AML-193 (cell line): ENCODE results near the gene CARM1.
"Not testable (repeated sequence)": the region's sequence is repeated elsewhere in the genome, so short reads cannot be mapped to it uniquely, and the experiment has no call there.

ENCODE experiments used
- DNase-seq, 2 experiments: peaks; one replicate each; lab custom pipeline; 2025; lab: John Stamatoyannopoulos, UW

The CARM1 gene

DNA sequence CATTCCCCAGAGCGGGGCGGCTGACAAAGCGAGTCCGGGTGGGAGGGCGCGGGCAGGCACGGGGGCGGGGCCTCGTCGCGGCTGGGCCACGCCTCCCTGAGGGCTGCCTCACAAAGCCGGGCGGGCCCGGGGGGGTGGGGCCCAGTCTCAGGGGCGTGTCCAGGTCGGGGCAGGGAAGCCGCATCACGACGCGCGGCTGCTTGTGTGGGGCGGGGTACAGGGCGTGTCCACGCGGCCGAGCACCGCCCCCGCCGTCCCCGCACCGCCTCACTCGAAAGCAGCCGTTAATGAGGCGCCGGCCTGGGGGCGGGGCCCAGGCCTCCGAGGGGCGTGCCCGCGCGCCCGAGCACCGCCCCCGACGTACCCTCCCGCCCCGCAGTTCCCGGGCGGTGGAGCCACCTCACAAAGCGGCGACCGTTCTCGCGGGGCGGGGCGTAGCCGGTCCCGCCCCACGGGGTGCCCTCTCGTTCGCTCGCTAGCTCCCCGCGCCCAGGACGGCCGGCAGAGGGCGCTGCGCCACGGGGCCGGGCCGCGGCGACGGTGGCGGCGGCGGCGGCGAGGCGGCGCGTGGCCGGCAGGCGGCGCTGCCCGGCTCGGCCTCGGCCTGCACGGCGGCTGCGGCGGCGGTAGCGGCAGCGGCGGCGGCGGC lies at the start of gene CARM1:
Gene CARM1 (plus strand): TSS at position 599 of the 649 bp plus-strand sequence. CDS start 150 bp downstream, outside the sequence.
- peak; percentile 97 to 99 for DNase-seq

DNA sequence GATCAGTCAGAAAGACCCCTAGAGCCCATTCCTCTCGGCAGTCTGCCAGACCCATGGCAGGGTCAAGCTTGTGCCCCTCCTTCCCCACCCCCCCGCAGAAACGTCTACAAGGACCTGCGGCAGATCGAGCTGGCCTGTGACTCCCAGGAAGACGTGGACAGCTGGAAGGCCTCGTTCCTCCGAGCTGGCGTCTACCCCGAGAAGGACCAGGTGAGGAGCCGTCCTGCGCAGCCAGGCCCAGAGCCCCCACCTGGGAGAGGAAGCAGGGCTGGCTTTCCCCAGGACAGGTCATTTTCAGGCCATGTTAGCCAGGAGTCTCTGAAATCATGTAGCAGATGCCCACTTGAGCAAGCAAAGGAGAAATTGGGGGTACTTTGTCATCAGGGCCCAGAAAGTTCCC lies 47.7 kb upstream of the CARM1 start:
- DNase-seq: no peak

DNA sequence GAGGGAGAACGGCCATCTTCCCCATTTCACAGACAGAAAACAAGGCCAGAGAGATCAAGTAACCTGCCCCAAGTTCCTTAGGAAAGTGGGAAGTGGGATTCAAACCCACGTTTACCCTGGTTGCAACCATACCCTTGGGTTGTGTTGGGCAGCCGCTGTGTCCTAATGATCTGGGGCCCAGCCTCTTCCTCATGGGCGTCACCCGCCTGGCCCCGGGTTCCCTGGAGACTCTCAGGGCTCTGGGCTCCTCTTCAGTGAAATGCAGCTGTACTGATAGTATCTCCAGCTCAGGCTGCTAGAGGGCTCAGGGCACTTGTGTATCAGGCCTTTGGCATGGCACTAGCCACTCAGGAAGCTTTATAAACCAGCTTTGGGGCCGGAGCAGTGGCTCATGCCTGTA lies 45.1 kb upstream of the CARM1 start:
- DNase-seq: no peak

DNA sequence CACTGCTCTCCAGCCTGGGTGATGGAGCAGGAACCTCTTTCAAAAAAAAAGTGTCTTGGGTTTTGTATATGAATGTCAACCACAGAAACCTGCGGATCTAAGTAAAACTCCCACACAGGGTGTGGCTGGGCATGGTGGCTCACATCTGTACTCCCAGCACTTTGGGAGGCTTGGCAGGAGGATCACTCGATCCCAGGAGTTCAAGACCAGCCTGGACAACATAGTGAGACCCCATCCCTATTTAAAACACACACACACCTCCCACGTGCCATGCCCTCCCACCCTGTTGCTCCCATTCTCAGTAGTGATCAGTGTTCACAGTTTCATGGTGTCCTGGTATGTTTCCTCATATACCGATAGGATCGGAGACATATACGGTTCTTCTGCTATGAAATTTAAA lies 44.5 kb upstream of the CARM1 start:
- no peak for DNase-seq

DNA sequence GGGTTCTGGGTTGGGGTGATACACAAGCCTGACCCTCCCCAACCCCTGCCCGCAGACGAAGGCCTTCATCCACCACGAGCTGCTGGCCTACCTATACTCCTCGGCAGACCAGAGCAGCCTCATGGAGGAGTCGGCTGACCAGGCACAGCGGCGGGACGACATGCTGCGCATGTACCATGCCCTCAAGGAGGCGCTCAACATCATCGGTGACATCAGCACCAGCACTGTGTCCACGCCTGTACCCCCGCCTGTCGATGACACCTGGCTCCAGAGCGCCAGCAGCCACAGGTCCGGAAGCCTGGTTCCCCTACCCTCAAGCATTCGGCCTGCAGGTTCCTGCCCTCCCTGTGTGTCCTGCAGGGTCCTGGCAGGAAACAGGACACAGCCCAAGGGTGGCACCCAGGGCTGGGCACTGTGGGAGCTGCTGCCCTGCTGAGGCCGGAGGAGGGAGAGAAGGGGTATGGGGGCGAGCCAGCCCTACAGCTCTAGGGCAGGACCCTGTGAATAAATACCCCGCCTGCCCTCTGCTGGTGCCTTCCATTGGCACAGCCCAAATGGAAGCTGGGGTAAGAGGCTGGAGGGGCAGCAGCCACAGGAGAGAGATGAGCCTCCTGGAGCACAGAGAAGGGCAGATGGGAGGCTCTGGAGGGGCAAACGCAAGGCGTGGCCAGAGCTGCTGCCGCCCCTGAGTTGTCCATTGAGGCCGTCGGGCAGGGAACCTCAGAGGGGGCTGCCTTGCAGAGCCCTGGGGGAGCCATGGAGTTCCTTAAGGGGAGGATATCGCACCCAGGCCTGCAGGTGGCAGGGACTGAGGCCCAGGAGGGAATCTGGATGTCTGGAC lies 42.2 kb upstream of the CARM1 start:
- DNase-seq: no peak

DNA sequence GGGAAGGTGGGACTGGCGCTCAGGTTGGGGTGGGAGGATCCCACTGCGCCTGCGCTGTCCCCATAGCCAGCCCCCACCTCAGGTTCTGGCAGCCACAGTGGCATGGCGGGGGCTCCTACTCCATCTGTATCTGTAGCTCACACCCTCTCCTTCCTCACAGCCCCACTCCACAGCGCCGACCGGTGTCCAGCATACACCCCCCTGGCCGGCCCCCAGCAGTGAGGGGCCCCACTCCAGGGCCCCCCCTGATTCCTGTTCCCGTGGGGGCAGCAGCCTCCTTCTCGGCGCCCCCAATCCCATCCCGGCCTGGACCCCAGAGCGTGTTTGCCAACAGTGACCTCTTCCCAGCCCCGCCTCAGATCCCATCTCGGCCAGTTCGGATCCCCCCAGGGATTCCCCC lies 41.4 kb upstream of the CARM1 start:
- DNase-seq: no peak

DNA sequence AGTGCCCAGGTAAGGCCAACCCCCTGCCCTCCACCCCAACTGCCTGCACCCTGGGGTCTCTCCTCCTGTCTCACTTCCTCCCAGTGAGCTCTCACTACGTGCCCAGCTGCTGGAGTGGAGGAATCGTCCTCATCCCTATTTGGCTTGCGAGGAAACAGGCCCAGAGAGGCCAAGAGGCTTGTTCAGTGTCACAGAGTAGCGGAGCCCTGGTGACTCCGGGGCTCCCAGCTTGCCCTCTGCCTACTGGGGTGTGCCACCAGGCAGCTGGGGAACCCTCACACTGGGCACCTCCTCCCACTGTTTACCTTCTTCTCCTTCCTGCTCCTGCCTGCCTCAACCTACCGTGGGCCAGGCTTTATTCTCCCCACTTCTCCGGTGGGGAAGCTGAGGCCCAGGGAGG lies 41.0 kb upstream of the CARM1 start:
- DNase-seq: no peak

DNA sequence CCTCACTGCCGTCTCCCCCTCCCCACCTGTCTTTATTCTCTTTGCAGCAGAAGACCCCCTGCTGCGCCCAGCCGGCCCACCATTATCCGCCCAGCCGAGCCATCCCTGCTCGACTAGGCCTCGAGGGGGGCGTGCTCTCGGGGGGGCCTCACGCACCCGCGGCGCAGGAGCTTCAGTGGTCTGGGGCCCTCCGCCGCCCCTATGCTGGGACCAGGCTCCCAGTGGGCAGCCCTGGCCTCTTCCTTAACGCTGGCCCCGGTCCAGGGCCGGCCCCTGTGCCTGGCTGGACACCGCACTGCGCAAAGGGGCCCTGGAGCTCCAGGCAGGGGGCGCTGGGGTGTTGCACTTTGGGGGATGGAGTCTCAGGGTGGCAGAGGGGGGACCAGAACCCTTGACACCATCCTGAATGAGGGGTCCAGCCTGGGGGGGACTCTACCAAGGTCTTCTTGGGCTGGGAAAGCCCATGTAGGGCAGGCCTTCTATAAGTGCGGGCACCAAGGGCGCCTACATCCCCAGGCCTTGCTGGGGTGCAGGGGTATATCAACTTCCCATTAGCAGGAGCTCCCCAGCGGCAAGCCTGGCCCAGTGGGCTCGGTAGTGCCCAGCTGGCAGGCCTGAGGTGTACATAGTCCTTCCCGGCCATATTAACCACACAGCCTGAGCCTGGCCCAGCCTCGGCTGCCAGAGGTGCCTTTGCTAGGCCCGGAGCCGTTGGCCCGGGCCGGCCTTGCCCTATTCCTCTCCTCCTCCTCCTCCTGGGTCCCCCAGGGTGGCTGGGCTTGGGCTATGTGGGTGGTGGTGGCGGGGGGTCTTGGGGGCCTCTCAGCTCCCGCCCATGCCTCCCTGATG lies 40.2 kb upstream of the CARM1 start:
- DNase-seq: no peak

DNA sequence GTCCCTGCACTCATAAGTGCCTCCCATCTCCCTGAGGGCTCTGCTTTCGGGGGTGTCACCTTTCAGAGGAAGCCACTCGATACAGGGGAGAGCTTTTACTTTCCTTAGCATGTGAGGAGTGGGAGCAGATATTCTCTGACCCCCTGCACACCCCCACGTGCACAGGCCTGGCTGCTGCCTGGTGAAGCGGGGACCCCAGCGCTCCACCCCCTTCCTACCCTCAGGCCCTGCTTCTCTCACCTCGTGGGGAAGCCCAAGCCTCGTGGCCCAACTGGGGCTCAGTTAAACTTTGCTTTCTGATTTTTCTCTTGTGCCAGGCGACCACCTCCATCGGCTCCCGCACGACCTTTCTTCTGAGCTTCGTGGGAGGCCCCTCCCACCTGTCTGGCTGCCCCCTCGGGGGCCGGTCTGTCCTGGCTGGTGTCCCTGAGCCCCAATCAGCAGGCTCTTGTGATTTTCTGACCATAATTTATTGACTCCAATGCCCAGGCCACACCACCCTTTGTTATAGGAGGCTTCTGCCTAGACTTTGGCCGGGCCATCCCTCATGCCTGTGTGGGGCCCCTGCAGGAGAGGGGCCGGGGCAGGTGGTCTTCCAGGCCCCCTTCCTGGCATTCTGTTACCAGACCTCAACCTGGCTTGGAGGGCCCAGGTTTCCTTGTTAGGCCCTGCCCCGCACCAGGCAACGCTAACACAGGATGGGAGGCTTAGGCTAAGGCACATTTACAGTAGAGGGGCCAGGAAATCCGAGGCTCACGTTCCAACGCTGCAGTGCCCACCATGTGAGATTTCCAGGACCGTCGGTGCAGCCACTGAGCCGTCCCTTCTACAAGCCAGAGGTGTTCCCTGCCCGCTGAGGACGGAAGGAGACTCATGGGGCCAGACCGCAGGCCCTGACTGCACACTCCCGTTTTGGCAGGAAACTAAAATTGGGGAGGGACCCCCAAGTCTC lies 39.1 kb upstream of the CARM1 start:
- no peak for DNase-seq

DNA sequence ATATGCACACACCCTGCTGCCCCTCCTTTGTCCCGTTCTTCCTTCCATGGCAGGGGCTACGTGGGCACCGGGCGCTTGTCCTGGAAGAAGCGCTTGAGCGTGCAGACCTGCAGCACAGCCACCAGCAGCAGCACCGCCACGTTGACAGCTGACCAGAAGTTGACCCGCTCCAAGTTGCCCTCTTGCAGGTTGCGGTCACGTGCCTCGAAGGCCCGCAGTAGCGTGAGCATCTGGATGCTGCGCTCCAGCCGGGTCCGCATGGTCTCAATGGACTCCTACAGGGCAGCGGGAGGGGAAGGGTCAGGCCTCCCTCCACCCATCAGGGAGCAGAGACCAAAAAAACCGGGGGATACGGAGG lies 38.4 kb upstream of the CARM1 start:
- DNase-seq: no peak

DNA sequence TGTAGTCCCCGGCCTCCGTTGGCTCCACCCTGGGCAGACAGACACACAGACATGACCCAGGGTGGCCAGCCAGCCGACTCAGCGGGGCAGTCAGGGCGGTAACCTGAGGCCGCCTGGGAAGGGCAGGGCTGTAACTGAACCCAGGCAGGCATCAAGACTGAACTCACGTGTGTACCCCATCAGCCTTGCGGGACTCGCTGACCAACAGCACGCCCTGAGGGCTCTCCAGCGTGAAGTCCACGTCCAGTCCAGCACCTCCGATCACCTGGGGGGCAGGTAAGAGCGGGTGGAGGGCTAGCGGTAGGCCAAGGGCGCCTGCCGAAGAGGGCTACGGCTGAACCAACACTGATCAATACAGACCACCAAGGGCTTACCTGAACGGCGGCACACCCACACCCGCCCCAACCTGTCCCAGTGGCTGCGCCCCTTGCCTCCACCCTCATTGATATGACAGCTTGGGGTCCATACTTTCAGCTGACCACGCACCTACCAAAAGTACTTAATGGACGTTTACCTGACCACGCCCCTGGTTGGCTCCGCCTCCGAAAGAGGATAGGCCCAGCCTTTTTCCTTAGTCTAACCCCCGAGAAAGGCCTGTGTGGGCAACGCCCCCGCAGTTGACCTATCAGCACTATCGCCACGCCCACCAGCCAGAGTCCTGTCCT lies 36.1 kb upstream of the CARM1 start:
- DNase-seq: no peak

DNA sequence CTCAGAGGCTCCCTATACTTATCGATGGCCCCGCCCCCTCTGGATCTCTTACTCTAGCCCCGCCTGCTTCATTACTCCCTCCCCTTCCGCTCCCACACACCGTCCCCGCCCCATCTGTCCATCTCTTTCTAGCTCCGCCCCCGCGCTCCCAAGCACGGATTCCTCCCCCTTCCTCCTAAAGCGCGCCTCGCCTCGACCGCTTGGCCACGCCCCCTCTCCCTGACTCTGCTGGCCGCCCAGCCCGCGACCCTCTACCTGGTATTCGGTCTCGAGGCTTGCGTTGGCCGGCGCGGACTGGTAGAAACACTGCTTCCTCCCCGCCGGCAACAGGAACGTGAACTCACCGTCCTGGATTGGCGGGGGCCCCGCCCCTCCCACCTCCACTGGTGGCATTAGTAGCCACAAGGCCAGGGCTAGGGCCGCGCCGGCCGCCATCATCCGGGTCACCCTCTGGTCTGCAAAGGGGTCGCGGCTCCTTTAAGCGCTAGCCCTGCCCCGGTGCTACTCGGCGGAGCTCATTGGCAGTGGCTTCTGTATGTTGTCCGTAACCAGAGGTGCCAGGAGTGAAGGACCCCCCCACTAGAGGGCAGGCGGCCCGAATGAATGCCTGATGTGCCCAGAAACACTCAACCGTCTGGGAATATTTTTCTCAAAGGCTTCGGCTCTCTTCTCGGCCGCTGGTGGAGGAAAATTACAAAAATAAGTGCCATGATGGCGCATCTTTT lies 35.4 kb upstream of the CARM1 start, which contains the start of gene TMED1:
Gene TMED1 (minus strand): TSS at position 459 of the 725 bp plus-strand sequence. CDS start 21 bp downstream, at position 438.
- peak; percentile 94 to 96 for DNase-seq

DNA sequence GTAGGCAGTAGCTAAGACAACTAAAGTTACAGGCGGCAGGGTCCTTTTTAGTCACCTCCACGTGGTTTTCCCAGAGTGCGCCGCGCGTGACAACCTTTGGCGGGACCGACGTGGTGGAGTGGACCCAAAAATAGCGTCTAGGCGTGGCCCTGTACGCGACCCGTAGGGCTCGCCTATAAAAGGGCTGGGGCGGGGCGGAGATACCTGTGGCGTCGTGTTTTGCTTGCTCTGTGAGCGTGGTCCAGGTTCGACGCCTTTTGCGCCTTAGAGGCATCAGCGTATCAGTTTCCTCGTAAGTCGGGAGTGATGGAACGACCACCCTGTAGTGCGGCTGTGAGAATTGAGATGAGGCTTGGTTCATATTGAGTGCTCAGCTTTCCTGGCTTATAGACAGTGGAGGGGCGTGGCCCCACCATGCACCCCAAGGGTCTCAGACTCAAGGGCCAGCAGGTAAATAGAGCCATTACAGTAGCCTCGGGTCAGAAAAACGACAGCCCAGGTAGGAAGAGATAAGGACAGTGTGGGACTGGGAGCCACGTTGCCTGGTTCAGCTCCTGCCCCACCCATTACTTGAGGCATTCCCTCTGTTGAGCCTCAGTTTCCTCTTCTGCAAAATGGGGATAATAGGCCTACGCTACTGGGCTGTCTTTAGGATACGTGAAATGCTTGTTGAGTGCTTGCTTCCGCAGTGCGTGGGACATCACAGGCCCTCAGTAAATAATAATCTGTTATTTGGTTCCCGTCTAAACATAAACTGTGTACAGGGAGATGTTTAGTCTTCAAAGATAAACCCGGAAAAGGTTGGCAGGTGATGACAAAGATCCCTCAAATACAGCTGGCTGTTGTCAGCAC lies 34.6 kb upstream of the CARM1 start:
- peak; percentile 84 to 93 for DNase-seq

DNA sequence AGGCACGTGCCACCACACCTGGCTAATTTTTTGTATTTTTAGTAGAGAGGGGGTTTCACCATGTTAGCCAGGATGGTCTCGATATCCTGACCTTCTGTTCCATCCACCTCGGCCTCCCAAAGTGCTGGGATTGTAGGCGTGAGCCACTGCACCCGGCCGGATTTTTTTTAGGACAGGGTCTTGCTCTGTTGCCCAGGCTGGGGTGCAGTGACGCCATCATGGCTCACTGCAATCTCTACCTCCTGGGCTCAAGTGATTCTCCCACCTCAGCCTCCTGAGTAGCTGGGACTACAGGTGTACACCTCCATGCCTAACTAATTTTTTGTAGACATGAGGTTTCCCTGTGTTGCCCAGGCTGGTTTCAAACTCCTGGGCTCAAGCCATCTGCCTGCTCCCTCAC lies 33.7 kb upstream of the CARM1 start:
- not testable (repeated sequence) for DNase-seq

DNA sequence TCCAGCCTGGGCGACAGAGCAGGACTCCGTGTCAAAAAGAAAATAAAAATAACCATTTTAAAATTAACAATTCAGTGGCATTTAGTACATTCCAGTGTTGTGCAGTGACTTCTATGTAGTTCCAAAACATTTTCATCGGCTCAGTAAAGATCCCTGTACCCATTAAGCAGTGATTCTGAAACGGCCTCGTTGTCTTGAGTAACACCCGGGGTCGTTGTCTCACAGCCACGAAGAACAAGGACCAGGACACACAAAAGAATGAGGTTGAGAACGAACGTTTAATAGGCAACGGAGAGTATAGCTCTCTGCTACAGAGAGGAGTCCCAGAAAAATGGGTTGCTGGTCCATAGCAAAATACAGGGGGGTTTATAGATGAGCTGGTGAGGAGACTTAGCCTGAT lies 33.0 kb upstream of the CARM1 start:
- DNase-seq: no peak

DNA sequence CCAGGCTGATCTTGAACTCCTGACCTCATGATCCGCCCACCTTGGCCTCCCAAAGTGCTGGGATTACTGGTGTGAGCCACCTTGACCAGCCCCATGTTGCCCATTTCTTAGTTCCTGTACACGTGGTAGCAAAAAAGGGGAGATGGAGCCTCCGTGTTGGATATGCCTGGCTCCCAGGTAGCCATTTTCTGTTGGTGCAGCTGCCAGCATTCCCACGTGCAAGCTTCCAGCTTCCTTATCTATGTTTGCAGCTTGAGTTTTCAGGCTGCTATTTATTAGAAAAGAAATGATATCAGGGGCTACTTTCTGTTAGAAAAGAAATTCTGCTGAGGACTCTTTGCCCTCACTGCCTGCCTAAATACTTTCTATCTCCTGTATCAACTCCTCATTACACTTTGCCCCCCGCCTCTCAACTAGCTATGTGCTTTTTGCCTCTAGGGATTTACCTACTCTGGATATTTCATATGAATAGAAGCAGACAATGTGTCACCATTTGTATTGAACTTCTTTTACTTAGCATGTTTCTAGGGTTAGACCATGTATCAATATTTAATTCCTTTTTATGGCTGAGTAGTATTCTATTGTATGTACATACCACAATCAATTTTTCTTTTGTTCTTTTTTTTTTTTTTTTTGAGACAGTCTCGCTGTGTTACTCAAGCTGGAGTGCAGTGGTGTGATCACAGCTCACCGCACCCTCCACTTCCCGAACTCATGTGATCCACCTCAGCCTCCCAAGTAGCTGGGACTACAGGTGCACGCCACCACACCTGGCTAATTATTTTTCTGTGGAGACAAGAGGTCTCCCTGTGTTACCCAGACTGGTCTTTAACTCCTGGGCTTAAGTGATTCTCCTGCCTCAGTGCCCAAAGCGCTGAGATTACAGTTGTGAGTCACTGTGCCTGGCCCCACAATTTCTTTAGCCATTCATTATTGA lies 32.0 kb upstream of the CARM1 start:
- DNase-seq: no peak

DNA sequence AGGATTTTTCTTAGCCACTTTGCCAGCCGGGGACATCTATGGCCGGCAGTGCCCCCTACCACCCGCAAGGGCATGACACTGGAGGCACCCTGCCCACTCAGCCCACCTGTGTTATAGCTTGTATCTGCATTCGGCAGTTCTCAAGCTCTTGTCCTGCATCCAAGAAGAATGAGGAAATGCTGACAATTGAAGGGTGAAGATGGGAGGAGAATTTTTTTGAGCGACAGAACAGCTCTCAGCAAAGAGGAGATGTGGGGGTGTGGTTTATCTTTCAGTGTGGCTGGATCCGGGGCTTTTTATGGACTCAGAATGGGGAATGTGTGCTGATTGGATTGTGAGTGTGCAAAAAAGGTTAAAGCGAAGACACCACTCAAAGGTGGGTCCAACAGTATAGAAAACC lies 28.6 kb upstream of the CARM1 start:
- no peak for DNase-seq
